Amygdala (tissue), 56 donors: ENCODE data around the gene BRMS1L.
"Not testable (repeated sequence)": the region's sequence is repeated elsewhere in the genome, so short reads cannot be mapped to it uniquely, and the experiment has no call there.

Experiments used
- DNase-seq, 56 donors: peaks; one replicate each; lab custom pipeline; 2025; lab: John Stamatoyannopoulos, UW

BRMS1L gene, protein sequence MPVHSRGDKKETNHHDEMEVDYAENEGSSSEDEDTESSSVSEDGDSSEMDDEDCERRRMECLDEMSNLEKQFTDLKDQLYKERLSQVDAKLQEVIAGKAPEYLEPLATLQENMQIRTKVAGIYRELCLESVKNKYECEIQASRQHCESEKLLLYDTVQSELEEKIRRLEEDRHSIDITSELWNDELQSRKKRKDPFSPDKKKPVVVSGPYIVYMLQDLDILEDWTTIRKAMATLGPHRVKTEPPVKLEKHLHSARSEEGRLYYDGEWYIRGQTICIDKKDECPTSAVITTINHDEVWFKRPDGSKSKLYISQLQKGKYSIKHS

DNA sequence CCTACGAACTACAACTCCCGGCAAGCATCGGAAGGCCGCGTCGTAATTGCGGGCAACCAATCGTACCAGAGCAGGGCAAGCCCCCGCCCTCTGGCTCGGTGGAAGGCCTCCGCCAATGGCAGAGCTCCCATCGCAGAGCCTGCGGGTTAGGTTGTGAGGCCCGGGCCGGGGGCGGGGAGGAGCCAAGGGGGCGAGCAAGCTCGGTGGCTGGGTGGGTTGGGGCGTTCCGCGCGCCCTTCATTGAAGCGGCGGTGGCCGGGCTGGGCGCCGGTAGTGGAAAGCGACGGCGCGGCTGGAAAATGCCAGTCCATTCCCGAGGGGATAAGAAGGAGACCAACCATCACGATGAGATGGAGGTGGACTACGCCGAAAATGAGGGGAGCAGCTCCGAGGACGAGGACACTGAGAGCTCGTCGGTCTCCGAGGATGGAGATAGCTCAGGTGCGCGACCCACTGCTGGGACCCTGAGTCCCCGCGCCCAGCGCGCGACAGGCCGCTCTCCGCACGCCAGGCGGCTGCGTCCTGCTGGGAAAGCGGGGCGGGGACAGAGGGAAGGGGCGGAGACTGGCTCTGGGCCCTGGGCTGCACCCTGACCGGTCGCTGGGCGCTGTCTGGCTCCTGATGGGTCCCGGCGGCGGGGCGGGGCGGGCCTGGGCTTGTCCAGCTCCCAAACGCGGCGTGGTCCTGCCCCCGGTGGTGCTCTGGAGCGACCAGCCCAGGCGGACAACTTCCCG is at the start of gene BRMS1L:
Gene BRMS1L, plus strand, starts transcription at position 121 of the 734 bp plus-strand sequence. Its CDS starts 179 bp downstream, at position 300.
- peak; percentile 44 to 99 (median 96) for DNase-seq

- DNase-seq: no peak
Measured at GRCh38 chr14:35776823-35777222, 49.3 kb upstream of the BRMS1L start.

- not testable (repeated sequence) for DNase-seq
Measured at GRCh38 chr14:35777550-35777949, 48.6 kb upstream of the BRMS1L start.

DNA sequence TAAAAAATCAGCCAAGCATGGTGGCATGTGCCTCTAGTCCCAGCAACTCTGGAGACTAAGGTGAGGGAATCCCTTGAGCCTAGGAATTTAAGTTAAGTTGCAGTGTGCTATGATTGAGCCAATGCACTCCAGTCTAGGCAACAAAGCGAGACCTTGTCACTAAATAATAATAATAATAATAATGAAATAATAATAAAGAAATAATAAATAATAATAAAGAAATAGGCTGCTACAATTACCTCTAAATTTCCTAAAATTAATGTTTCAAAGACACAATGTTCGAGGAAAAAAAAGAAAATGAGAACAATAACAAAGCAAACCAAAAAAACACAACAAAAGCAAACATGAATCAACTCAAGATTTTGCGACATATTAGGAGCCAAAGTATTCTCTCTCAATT is 46.8 kb upstream of the BRMS1L start:
- no peak for DNase-seq

DNA sequence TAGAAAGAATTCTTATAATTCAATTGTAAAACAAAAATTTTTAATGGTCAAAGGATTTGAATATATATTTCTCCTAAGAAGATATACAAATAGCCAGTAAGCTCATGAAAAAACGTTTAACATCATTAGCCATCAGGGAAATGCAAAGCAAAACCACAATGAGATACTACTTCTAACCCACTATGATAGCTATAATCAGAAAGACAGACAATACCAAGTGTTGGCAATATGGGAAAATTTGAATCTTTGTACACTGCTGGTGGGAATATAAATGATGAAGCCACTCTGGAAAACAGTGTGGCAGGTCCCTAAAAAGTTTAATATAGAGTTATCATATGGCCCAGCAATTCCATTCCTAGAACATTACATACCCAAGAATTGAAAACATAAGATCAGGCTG is 42.4 kb upstream of the BRMS1L start:
- DNase-seq: no peak

DNA sequence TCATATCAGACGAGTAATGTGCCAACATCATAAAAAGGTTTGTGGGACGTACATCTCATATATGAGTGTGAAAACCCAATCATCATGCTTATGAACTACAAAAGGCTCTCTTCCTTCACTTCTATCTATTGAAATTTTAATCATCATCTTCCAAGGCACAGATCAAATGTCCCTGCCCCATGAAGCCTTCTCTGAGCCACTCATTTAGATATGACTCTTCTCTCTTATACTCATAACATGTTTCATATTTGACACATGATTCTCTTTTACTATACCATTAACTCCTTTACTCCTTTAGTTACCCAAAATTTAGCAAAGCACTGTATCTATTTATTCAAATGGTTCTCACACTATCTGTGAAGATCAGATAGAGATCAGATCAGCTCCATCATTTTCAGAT is 39.3 kb upstream of the BRMS1L start:
- DNase-seq: no peak

DNA sequence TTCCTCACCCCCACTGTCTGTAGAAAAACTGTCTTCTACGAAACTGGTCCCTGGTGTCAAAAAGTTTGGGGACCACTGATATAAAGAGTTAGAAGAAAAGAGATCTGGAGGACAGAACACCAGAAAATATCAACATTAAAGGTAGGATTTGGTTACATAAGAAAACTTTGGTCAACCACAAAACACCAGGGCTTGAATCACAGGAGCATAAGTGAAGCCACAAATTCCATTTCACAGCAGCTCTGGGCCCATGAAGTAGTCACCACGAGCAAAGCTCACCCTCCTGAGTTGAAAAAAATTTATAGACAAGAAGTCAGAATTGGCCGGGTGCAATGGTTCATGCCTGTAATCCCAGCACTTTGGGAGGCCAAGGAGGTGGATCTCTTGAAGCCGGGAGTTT is 36.5 kb upstream of the BRMS1L start:
- DNase-seq: no peak

GRCh38 chr14:35797796-35798195 is 28.3 kb upstream of the BRMS1L start:
- DNase-seq: no peak

GRCh38 chr14:35806006-35806907 is 19.9 kb upstream of the BRMS1L start:
- no peak for DNase-seq

GRCh38 chr14:35807131-35807961 is 18.8 kb upstream of the BRMS1L start:
- no peak for DNase-seq

- no peak for DNase-seq
Measured at GRCh38 chr14:35808076-35808637, 18.0 kb upstream of the BRMS1L start.

DNA sequence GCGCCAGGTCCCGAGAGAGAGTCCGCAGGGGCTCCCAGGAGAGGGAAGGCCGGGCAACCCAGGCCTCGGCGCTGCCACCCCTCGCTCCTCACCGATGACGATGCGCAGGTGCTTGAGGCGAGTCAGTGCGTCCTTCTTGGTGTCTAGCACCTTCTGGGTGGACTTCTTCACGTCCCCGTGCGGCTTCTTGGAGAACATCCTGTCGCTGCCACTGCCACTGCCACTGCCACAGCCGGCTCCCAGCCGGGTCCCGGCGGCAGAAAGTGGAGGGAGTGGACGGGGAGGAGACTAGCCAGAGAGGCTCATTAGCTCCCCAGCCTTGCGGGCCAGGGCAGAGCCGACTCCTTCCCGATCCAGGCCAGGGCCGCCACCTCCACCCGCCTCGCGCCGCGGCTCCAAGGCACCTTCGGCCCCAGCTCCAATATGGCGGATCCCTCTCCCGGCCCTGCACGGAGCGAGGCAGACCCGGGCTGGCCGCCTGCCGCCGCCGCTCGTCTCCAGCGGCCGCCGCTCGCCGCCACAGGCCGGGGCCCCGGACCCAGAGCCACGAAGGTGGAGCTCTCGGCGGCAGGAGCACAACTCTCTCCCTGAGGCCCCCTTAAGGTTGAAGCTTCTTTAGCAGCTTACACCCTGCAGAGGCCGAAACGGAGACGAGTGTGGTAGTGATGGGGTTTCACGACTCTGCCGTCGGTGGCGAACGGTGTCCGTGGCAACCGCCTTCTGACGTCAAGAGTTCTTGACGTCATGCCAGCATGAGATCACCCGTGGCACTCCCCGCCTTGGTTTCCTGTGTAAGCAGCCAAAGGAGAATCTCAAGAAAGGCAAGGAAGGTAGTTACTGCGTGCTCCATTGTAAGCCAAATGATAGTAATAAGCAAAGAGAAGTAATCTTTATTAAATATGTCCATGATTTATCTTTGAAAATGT is 17.2 kb upstream of the BRMS1L start, which contains the start of gene RALGAPA1:
Gene RALGAPA1, minus strand, starts transcription at position 658 of the 926 bp plus-strand sequence. Its CDS starts 460 bp downstream, at position 198.
- peak in 55 of 56 donors; percentile 47 to 96 (median 85) for DNase-seq

GRCh38 chr14:35809597-35809996 is 16.5 kb upstream of the BRMS1L start:
- no peak for DNase-seq

GRCh38 chr14:35810963-35811362 is 15.2 kb upstream of the BRMS1L start:
- no peak for DNase-seq

- peak in 24 of 56 donors; percentile 2 to 66 (median 15) for DNase-seq
Measured at GRCh38 chr14:35814371-35815005, 11.7 kb upstream of the BRMS1L start.

GRCh38 chr14:35818346-35819115 is 7.6 kb upstream of the BRMS1L start:
- peak in 9 of 56 donors; percentile 1 to 64 (median 26) for DNase-seq
